Erythroblast (primary cell): ENCODE data around the gene MAN2B1.

Experiments used
- DNase-seq, 2 experiments: peaks; one replicate each; lab custom pipeline; 2025; lab: John Stamatoyannopoulos, UW
- GATA1 ChIP-seq: IDR thresholded peaks from 2 replicates; pipeline ENCODE4 v1.6.1; 2011; ENCODE audit warnings: low read depth, mild to moderate bottlenecking, control low read depth, low read length, moderate library complexity
- POLR2A ChIP-seq: IDR thresholded peaks from 2 replicates; pipeline ENCODE4 v1.6.1; 2011; ENCODE audit warnings: mild to moderate bottlenecking, low read length

The MAN2B1 gene

GRCh38 chr19:12597594-12597993 lies 68.9 kb downstream of the MAN2B1 start:
- TF ChIP-seq GATA1: no peak
- no peak for TF ChIP-seq POLR2A
- DNase-seq: no peak

- TF ChIP-seq POLR2A (no peak), GATA1 (no peak)
- no peak for DNase-seq
Observed at GRCh38 chr19:12596927-12597548, 69.5 kb downstream of the MAN2B1 start.
